HG03571 (cell line): ENCODE data around the gene CAMK4.
"Not testable (repeated sequence)": the region's sequence is repeated elsewhere in the genome, so short reads cannot be mapped to it uniquely, and the experiment has no call there.

Experiments used
- ATAC-seq: cut with Tn5 transposase; IDR thresholded peaks from one replicate; pipeline ENCODE4 v1.9.1; 2021; ENCODE audit not compliant: unreplicated experiment

CAMK4 gene

DNA sequence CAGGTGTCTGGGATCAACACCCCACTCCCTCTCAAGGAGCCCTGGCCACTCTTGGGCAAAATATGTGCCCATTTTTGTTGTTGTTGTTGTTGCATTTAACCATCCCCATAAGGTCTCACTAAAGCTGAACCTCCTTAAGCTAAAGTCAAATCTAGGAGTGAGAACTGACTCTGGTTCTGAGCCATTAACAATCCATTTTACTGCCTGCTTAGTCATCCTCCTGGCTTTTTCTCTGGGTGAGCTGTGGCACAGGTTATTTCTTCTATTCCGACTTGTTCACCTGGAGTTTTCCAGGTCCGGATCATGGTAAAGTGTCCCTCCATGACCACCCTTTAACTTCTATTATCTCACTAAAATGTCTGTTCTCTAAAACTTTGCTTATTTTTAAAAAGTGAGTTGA, 85.2 kb downstream of the CAMK4 start:
- ATAC-seq, result no peak

GRCh38 chr5:111310711-111311620, 86.8 kb downstream of the CAMK4 start:
- ATAC-seq, result no peak

GRCh38 chr5:111311666-111312065, 87.5 kb downstream of the CAMK4 start:
- no peak for ATAC-seq

- no peak for ATAC-seq
Measured at GRCh38 chr5:111313017-111313724, 89.0 kb downstream of the CAMK4 start.

- ATAC-seq, result no peak
Measured at GRCh38 chr5:111320953-111321352, 96.8 kb downstream of the CAMK4 start.

DNA sequence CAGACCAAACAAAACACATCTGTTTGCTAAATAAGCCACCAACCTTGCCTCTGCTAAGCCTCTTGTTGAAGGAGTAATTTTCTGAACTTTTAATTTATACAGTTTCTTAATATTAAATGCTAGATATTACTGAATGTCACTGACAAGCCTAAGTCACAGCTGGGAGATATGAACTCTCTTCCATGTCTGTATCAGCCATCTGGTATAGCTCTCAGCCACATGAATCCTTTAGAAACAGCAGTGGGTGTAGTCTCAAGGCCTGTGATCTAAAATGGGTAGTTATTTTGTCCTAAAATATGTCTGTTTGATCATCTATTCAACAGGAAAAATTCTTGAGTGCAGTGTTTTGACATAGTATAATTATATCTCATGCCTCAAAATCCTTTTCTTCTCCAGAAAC, 97.2 kb downstream of the CAMK4 start:
- ATAC-seq, result no peak

- ATAC-seq, result no peak
Measured at GRCh38 chr5:111326551-111326950, 102.4 kb downstream of the CAMK4 start.

DNA sequence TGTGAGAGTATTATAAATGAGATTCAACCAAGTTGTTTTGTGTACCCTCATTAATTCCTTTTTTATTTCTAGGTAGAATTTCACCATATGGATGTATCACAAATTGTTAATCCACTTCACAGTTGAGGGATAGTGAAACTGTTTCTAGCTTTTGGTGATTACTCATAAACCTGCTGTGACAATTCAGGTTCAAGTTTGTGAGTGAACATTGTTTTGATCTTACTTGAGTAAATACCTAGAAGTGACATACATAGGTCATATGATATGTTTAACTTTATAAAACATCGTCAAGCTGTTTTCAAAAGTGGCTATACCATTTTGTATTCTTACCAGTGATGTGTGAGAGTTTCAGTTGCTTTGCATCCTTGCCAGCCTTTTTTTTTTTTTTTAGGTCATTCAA, 112.9 kb downstream of the CAMK4 start:
- ATAC-seq, result no peak

DNA sequence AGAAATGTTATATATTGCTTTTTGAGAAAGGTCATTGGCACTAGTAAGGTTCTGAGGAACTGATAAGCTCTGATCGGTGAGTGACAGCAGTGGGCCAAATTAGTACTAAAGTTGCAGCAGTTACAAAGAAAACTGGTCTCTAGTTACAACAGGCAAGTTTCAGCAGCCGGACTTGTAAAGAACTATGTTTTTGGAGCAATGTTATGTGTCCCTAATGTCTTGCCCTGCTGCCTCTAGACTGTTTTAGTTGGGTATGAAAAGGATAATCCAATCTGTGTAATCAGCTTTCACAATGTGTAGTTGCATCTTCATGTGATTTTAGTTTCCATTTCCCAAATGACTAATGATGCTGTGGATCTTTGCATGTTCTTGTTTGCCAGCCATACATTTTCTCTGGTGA, 113.5 kb downstream of the CAMK4 start:
- no peak for ATAC-seq

DNA sequence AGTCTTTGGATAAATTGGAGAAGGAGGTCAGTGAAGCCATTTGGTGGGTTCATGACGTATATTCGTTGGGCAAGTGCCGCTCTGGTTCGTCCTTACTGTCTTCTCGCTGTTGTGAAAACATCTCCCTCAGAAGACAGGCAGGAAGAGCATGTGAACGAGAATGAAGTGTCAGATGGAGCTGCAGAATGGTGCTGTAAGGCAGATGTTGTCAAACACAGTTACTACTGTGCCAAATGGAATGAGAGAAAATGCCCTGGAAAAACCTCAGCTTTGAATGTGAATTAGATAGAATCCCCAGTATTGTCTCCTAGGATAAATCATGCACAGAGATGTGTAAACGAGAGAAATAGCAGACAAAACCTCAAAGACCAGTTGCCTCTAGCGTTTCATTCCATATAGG, 121.5 kb downstream of the CAMK4 start:
- no peak for ATAC-seq

GRCh38 chr5:111347021-111347420, 122.8 kb downstream of the CAMK4 start:
- ATAC-seq, result no peak

- ATAC-seq, result no peak
Measured at GRCh38 chr5:111348661-111349329, 124.6 kb downstream of the CAMK4 start.

DNA sequence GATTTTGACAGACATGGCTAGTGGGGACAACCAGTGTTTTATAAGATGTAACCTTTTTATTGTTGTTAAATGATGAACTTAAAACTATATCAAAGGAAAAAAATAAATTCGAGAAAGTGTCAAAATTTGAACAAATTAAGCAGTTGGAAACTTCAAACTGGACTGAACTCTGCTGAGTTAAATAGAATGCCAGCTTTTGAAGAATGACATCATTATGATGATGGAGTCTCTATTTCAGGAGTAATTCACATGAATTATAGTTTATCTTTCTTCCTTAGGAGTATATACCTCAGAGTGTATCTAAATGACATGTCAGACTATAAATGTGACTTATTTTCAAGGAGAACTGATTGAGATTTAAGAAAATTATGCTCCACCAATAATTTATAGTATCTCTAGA, 125.2 kb downstream of the CAMK4 start:
- ATAC-seq, result no peak

- no peak for ATAC-seq
Measured at GRCh38 chr5:111353035-111353434, 128.9 kb downstream of the CAMK4 start.

DNA sequence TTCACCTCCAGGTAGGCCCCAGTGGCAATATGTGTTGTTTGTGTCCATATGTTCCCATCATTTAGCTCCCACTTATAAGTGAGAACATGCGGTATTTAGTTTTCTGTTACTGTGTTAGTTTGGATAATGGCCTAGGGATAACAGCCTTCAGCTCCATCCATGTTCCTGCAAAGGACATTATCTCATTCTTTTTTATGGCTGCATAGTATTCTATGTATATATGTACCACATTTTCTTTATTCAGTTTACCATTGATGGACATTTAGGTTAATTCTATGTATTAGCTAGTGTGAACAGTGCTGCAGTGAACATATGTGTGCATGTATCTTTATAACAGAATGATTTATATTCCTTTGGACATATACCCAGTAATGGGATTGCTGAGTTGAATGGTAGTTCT, 134.5 kb downstream of the CAMK4 start:
- ATAC-seq, result not testable (repeated sequence)

- no peak for ATAC-seq
Measured at GRCh38 chr5:111360173-111360572, 136.0 kb downstream of the CAMK4 start.

DNA sequence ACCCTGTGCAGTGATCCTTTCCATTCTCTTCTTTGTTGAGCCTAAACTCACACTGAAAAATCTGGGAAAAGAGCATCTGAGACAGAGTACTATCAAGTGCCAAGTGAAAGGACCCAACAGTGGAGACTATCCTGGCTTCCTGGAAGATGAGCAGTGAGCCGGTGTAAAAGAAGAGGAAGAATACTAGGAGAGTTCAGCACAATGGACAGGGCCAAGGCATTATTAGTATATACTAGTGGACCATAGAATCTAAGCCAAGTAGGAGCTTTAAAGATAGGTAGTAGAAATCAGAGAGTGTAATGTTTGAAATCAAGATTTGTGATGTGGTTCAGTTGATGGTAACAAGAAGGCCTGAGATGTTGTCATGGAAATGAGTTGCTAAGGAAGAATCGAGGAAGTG, 140.8 kb downstream of the CAMK4 start:
- ATAC-seq, result no peak

- no peak for ATAC-seq
Measured at GRCh38 chr5:111366388-111366787, 142.2 kb downstream of the CAMK4 start.

DNA sequence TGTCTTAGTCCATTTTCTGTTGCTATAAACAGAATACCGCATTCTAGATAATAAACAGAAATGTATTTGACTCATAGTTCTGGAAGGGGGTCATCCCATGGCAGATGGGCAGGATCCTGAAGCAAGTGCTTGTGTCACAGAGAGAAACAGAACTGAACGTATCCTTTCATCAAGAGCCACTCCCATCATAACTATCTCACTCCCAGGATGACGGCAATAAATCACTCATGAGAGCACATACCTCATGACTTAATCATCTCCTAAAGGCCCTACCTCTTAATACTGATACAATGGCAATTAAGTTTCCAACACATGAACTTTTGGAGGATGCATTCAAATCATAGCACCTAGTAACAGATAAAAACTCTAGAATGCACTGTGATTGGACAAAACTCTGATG, 142.9 kb downstream of the CAMK4 start:
- ATAC-seq, result no peak

DNA sequence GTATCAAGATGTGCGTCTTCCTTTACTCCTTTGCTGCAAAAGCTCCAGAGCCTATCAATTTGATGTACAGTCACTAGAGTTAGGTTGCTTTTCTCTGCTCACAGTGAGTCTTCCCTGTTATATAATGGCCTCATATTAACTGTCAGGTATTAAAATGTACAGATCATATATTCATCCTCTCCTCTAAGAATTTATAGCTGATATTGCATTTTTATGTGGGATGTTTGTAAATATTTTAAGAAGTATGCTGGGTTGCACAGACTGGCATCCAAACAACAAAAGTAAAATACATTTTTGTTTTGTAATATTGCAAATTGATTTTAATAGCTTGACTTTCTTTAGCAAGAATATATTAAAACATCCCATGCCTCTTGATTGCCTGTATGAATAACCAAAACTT, 148.6 kb downstream of the CAMK4 start:
- ATAC-seq, result no peak

DNA sequence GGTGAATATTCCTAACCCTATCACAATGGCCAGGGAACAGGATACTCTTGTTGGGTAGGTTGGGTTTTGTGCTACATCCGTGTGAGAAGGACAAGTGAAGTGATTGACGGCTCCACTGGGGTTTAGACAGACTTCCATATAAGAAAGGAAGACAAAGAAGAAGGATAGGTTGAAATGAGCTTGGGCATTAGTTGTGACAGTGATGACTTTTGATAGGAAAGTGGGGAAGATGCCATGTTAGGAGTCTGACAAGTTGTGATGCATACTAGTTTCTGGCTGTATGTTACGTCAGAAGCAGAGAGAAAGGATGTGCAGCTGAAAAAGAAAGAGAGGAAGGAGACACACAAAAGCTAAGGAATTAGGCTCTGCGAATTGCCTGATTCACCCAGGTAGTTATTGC, 150.2 kb downstream of the CAMK4 start:
- no peak for ATAC-seq

GRCh38 chr5:111375645-111376044, 151.5 kb downstream of the CAMK4 start:
- no peak for ATAC-seq
